A673 (cell line): Measurements from ENCODE around the gene PDE4B. TPM values are rescaled to one million over a fixed set of nuclear protein-coding genes. Genes with fewer than 3 reads are reported as not detected.
A peak's percentile ranks its signal among the peaks of the same experiment; 100 is the strongest.

ENCODE experiments used
- BruUV-seq: library from RNA; stranded (reverse); fragments of 400-500 nt; replicated peaks from 2 replicates; lab custom pipeline; 2021; lab: Mats Ljungman, UMichigan
- CTCF ChIA-PET: fragments of 300-600 bp; sonication (Branson Sonifier 250); formaldehyde crosslinking; loops from one replicate; lab custom pipeline; 2022; ENCODE audit warnings: antibody characterized with exemption; lab: Charles Lee
- POLR2A ChIA-PET: fragments of 300-600 bp; sonication (Branson Sonifier 250); formaldehyde crosslinking; loops from one replicate; lab custom pipeline; 2022; ENCODE audit warnings: antibody characterized with exemption; ENCODE audit not compliant: low non-redundant PET; lab: Charles Lee
- DNase-seq: peaks from one replicate; pipeline ENCODE4 v3.0.0-alpha.2; 2015; ENCODE audit warnings: low spot score
- H3K27ac ChIP-seq: fragments of 200-600 bp; sonication (generic); 2 replicates; pipeline ENCODE4 v1.5.1; 2016; ENCODE audit warnings: mixed run types, low read depth, mild to moderate bottlenecking, mixed read lengths, antibody characterized with exemption, low read length; ENCODE audit not compliant: poor library complexity, severe bottlenecking
- H3K27me3 ChIP-seq: fragments of 200-600 bp; sonication (generic); replicated peaks from 2 replicates; pipeline ENCODE4 v1.6.1; 2017; ENCODE audit warnings: mixed run types, low read depth, mild to moderate bottlenecking, mixed read lengths, antibody characterized with exemption, low read length; ENCODE audit not compliant: insufficient read depth, poor library complexity
- H3K36me3 ChIP-seq: fragments of 200-600 bp; sonication (generic); 2 replicates; pipeline ENCODE4 v1.6.1; 2016; ENCODE audit warnings: mixed run types, mild to moderate bottlenecking, mixed read lengths, antibody characterized with exemption, low read length; ENCODE audit not compliant: insufficient read depth, poor library complexity, severe bottlenecking
- H3K4me1 ChIP-seq: fragments of 200-600 bp; sonication (generic); 2 replicates; pipeline ENCODE4 v1.6.1; 2017; ENCODE audit warnings: mixed run types, mild to moderate bottlenecking, mixed read lengths, antibody characterized with exemption, low read length; ENCODE audit not compliant: insufficient read depth, poor library complexity, severe bottlenecking
- H3K4me3 ChIP-seq: fragments of 200-600 bp; sonication (generic); 2 replicates; pipeline ENCODE4 v1.5.1; 2016; ENCODE audit warnings: low read depth, mixed run types, mild to moderate bottlenecking, mixed read lengths, low read length; ENCODE audit not compliant: poor library complexity, severe bottlenecking
- H3K9me3 ChIP-seq: fragments of 200-600 bp; sonication (generic); 2 replicates; pipeline ENCODE4 v1.6.1; 2016; ENCODE audit warnings: mixed run types, low read depth, mild to moderate bottlenecking, mixed read lengths, antibody characterized with exemption, low read length; ENCODE audit not compliant: poor library complexity, severe bottlenecking
- EZH2 ChIP-seq: fragments of 200-600 bp; sonication (generic); IDR thresholded peaks from 2 replicates; pipeline ENCODE4 v1.6.1; 2017; ENCODE audit warnings: borderline replicate concordance, low read depth, mild to moderate bottlenecking, mixed read lengths, antibody characterized with exemption, low read length; ENCODE audit not compliant: poor library complexity, severe bottlenecking
- intact Hi-C: fragments of 100-400 bp; cut with micrococcal nuclease; formaldehyde crosslinking; loops from one replicate; pipeline ENCODE4 v1.10.0; 2022; ENCODE audit not compliant: unreplicated experiment
- total RNA-seq: library from RNA; stranded (reverse); gene quantifications from 2 replicates; pipeline ENCODE4 v1.2.3, GENCODE V29; 2021
- TF ChIP-seq, protein P1 (sequence below): fragments of 300-800, 200-600 bp; sonication (generic); conservative IDR thresholded peaks from 2 replicates; pipeline ENCODE4 v1.5.1; 2017; ENCODE audit warnings: low read depth, mild to moderate bottlenecking, antibody characterized with exemption, low read length, moderate library complexity, mixed read lengths

The PDE4B gene
- total RNA-seq, 1 experiment from 2014 or later: 20.0 TPM

DNA sequence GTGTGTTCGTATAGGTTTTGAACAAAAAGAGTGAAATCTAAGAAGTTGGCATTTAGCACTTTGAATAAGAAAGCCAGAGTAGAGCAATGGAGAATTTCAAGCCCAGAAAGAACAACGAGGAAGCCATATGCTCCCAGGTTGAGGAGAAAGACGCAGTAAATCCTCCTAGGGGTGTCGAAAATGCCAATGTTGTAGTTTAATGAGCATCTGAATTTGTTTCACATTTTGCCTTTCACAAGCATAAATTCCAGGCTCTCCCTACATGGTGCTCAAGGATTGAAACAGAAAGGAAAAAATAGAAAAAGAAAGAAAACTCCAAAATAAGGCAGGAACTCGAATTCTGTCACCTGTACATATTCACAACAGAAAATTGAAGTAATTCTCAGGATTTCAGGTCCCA lies 476.5 kb downstream of the PDE4B start:
- CTCF ChIA-PET: no interaction called here
- POLR2A ChIA-PET: no interaction called here
- no peak for DNase-seq

DNA sequence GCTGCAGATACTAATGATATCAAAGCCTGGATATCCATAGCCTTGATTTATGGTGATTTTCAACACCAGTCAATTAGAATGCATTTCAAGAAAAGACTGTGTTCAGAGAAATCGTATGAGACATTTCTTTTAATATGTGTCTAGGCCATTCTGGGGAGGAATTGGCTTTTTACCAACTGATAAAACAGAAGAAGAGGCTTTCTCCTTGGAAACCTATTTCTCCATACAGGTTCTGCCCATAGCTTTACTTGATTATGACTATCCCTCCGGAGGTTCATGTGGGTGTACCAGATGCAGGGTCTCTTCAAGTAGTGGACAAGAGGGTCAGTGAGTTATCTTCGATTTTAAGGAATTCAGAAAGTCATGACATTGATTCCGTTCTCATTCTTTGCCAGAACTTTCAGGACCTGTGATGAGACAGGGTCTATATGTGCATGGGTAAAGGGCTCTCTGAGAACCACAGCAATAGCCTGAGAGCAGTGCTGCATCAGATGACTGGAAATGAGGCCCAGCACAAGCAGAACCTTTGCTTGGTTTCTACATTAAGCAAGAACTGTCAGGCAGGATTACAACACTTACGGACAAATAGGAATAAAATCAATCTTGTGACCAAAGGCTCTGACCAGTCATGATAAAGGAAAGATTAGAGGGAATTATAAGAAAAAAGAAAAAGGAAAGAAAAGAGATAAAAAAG lies 477.6 kb downstream of the PDE4B start:
- no TSS peak for BruUV-seq
- H3K36me3 ChIP-seq: no peaks in the 10 kb centered on the region
- no peak for DNase-seq
- ChIA-PET POLR2A (no interaction called here), CTCF (no interaction called here)
- intact Hi-C loops: loop anchor here (5.0 kb wide), 1 partner anchor 82 kb away; no protein-coding TSS in a partner anchor
- H3K27ac ChIP-seq: peak overlapping the region; percentile 87
- TF ChIP-seq EZH2: no peak
- TF ChIP-seq, protein P1, sequence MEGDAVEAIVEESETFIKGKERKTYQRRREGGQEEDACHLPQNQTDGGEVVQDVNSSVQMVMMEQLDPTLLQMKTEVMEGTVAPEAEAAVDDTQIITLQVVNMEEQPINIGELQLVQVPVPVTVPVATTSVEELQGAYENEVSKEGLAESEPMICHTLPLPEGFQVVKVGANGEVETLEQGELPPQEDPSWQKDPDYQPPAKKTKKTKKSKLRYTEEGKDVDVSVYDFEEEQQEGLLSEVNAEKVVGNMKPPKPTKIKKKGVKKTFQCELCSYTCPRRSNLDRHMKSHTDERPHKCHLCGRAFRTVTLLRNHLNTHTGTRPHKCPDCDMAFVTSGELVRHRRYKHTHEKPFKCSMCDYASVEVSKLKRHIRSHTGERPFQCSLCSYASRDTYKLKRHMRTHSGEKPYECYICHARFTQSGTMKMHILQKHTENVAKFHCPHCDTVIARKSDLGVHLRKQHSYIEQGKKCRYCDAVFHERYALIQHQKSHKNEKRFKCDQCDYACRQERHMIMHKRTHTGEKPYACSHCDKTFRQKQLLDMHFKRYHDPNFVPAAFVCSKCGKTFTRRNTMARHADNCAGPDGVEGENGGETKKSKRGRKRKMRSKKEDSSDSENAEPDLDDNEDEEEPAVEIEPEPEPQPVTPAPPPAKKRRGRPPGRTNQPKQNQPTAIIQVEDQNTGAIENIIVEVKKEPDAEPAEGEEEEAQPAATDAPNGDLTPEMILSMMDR: no peak
- peaks cover 57% of the 10 kb centered on the region for H3K4me1 ChIP-seq
- no peaks in the 10 kb centered on the region for H3K27me3 ChIP-seq
- no peak overlapping the region for H3K4me3 ChIP-seq
- H3K9me3 ChIP-seq: no peaks in the 10 kb centered on the region

More for the DNA sequence above, 476.5 kb downstream of the PDE4B start:
- BruUV-seq: no TSS peak
- peaks cover 57% of the 10 kb centered on the region for H3K4me1 ChIP-seq
- no peaks in the 10 kb centered on the region for H3K36me3 ChIP-seq
- H3K27me3 ChIP-seq: no peaks in the 10 kb centered on the region
- TF ChIP-seq, protein P1: no peak
- TF ChIP-seq EZH2: no peak
- H3K27ac ChIP-seq: peak overlapping the region; percentile 12
- no peaks in the 10 kb centered on the region for H3K9me3 ChIP-seq
- intact Hi-C loops: no loop called here
- H3K4me3 ChIP-seq: no peak overlapping the region

DNA sequence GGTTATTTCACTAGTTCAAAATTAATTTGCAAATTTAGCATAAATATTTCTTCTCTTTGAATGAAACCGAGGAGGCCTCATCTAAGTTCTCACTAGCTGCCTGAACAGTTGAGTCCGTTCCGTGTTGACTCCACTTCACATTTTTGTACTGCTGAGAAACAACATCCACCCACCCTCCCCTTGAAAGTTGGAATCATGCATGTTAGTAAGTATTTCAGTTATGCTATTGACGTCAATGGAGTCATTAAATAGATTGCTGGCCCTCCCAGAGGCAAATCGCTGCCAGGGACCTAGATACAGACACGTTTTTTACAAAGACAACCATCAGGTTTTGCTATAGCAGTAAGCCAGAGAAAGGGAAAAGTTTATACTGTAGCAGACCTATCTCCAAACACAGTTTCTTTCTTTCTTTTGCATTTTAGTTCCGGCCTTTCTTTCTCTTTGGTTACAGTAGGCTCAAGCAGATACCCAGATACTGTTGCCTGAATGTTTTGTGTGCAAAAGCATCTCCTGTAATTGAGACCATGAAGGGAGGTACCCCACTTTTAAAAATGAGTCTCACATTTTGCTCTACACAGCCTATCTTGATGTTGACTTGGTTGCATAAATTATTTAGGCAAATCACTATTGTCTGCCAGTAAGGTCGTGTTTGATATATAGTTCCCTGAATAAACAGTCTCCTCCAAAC lies 478.7 kb downstream of the PDE4B start:
- no peak for TF ChIP-seq EZH2
- TF ChIP-seq, protein P1: no peak
- ChIA-PET POLR2A (interaction anchor here (0.9 kb wide), 1 partner anchor 61 kb away, joined by 4 read pairs; no protein-coding TSS in a partner anchor), CTCF (interaction anchor here (0.6 kb wide), 1 partner anchor 178 kb away, joined by 4 read pairs; no protein-coding TSS in a partner anchor)
- Histone ChIP-seq H3K4me3 (no peak overlapping the region), H3K36me3 (no peaks in the 10 kb centered on the region), H3K27ac (peak overlapping the region; percentile 87), H3K4me1 (peaks cover 58% of the 10 kb centered on the region), H3K9me3 (no peaks in the 10 kb centered on the region), H3K27me3 (no peaks in the 10 kb centered on the region)
- BruUV-seq: TSS peak; percentile 99
- DNase-seq: peak; percentile 96
- intact Hi-C loops: loop anchor here (1.0 to 5.0 kb wide), 2 partner anchors 61 to 81 kb away; no protein-coding TSS in a partner anchor
